ENCODE measurements around the gene NDUFA5.

- TF ChIP-seq CTCF (conservative IDR thresholded peaks at IDR 0.05 in 1 of 2, IDR thresholded peaks at IDR 0.05 in 1 of 2; ENCODE audit: low read depth in 1 of 2, low read length in 2 of 2) (no peak), EZH2 (IDR thresholded peaks at IDR 0.05; ENCODE audit: low read length, missing control alignments) (no peak)
These were observed 15.7 kb upstream of the NDUFA5 start for GRCh38 chr7:123573341-123573740.

Measured in fibroblast of lung (primary cell).